Suppressor macrophage (primary cell): ENCODE data around the gene PSMA7.

ENCODE experiments used
- DNase-seq, 4 experiments: peaks; one replicate each; pipeline ENCODE4 v3.0.0-alpha.2; 2020 to 2022

The PSMA7 gene

DNA sequence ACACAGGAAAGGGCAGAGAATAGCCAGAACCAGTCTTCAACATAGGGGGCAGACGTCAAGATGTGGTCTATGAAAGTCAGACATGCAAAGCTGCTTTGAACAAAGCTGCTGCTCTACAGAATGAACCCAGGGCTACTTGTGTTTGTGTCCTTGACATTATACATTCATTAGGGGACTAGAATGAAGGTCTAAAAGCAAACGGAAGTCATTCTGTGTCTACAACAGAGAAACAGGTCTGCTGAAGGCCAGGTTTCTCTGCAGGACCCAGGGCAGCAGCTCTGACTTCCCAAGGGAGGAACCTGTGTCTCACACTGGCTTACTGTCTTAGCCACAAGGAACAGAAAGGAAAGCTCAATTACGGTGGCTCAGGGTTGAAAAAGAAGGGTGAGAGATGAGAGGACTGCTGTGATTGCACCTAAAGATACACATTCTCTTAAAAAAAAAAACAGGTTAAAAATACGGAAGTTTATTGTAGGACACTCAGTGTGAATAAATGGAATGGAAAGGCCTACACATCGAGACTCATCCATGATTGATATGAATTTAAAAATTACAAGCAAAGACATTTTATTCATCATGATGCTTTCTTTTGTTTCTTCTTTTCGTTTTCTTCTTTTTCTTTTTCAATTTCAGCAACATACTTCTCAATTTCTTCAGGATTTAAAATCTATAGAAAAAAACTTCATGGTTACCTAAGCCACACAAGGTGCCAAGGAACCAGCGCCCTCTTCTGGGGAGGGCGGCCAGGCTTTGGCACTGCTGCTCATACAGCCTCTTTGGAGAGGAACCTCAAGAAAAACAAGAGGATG is 6.7 kb downstream of the PSMA7 start:
- DNase-seq: peak; percentile 77 to 89 (median 80)

GRCh38 chr20:62135573-62136266 is 7.5 kb downstream of the PSMA7 start:
- no peak for DNase-seq

- DNase-seq: peak in 3 of 4 experiments; percentile 34 to 62 (median 57)
Observed at GRCh38 chr20:62134735-62135231, 8.4 kb downstream of the PSMA7 start.

- peak in 1 of 4 experiments; percentile 25 for DNase-seq
Observed at GRCh38 chr20:62133864-62134263, 9.3 kb downstream of the PSMA7 start.

GRCh38 chr20:62133051-62133845 is 9.9 kb downstream of the PSMA7 start:
- DNase-seq: peak; percentile 86 to 92 (median 92)

DNA sequence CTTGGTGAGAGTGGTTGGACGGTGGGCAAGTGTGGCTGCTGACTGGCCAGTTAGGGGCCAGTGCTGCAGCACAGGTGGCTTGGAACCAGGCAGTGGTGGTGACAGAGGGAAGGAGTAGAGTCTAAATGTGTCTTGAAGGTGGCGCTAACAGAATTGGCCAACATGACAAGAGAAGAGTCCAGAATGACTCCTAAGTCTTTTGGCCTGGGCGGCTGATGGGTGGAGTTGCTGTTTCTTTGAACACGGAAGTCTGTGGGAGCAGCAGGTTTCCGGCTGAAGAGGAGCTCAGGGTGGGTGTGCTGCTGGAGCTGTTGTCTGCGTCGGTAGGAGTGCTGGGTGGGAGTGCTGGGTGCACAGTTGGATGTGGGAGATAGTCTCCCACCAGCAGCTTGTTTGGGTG is 10.8 kb downstream of the PSMA7 start:
- peak; percentile 43 to 64 (median 62) for DNase-seq

DNA sequence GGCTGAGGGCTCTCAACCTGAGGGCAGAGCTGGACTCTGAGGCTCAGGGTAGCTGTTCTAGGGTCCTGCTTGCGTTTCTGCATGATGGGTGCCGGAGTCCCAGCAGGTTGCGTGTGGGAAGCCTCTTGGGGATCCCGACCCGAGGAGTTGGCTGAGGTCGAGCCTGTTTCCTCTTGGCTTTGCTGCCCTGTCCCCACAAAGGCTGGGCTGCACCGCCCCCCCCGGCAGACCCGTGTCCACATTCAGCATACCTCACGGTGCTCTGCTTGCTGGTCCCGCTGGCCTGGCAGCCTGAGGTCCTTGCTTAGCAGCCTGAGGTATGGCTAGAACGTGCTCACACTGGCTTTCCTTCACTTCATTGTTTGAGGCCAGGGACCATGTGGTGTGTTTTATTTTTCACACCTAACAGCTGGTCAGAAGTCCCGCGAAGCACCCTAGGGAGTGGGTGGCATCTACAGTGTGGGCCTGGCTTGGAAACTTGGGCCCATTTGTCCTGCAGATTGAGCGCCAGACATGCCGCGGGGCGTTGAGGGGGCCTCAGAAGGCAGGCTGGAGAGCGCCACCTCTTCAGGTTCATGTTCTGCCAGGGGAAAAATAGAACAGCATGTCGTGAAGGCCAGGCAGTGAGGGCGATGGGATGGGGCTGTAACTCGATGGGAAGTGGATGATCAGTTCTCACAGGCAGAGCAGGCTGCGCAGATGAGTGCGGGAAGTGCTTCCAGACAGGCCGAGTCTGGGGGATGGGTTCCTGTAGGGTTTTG is 11.5 kb downstream of the PSMA7 start:
- no peak for DNase-seq

- DNase-seq: no peak
Observed at GRCh38 chr20:62129731-62130531, 13.3 kb downstream of the PSMA7 start.

DNA sequence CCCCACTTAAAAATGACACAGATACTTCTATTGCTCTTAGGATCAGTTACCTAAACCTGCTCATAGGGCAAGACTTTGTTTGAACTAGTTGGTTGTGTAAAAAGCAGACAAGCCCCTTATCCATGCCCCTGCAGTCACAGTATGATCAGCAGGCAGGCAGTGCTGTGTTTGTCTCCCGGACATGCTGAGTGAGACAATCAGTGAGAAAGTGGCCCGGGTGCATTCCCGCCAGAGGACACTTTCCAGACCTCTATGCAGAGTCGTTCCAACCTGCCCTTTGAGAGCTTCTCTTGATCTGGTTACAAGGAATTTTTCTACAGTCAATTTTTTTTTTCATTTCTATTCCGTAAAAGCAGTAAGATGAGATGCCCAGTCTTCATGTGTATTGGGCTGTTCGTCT is 14.7 kb downstream of the PSMA7 start:
- no peak for DNase-seq

DNA sequence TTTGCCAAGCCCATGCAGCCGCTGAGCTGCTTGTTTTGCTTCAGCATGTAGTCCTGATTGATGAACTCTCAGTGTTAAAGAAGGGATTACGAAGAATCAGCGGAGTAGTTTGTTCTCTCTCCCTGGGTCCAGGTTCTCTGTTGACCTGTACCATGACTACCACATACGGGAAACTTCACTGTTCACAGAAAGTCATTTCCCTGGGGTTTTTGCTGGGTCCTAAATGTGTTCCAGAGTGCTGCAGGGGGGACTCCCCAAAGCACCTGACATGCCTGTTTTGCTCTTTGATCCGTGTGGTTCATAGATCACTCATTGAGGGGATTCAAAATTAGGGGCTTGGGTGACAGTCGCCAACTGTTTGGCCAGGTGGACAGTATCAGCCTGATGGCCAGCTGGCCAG is 15.4 kb downstream of the PSMA7 start:
- no peak for DNase-seq

DNA sequence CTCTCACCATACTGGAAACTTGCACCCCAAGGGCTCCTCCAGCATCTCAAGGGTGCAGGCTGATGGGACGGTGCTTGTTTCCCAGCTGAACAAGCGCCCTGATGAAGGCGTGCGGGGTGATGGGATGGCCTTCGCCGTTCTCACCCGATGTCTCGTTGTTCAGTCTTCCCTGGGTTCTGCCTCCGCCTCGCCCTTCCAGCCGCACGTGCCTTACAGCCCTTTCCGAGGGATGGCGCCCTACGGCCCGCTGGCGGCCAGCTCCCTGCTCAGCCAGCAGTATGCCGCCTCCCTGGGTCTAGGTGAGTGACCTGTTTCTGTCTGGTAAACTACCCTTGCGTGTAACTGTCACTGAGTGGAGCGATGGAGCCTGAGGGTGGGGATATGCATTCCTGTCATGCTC is 17.1 kb downstream of the PSMA7 start:
- no peak for DNase-seq

- DNase-seq: peak in 2 of 4 experiments; percentile 21 to 32
Observed at GRCh38 chr20:62123450-62124118, 19.6 kb downstream of the PSMA7 start.

GRCh38 chr20:62122654-62123449 is 20.3 kb downstream of the PSMA7 start:
- DNase-seq: peak in 3 of 4 experiments; percentile 17 to 45 (median 29)

DNA sequence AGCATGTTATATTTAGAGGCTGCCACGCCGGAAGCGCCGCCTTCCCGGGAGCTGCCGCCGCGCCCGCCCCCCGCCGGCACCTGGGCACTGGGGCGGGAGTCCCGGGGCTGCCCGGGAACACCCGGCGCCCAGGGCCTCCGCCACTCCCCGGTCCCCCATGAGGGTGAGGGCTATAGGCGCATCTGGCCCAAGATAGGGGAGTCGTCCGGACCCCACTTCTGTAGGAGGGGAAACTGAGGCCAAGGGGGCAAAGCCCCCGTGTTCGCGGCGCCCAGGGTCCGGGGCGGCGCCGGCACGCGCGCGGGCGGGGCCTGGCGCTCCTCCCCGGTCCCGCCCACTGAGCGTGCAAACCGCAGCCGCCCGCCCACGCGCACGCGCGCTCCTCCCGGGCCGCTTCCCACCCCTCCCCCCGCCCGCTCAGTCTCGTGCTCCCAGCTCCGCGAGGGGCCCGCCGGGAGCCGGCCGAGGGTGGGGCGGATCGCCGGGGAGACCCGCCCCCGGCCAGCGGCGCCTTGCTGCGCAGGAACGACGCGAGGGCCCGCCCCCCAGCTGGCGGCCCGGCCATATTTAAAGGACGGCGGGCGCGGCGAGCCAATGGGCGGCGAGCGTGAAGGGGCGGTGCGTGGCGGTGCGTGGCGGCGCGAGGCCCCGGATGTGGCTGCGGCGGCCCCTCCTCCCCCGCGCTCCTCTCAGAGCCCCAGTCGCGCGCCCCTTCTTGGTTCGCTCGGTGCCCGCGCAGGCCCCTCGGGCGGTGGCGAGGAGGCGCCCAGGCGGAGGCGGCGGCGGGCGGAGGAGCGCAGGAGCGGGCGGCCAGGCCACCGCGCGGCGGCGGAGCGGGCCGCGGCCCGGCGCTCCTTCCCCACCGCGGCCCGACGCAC is 21.2 kb downstream of the PSMA7 start, which contains the start of gene LSM14B:
LSM14B (plus strand) TSS at position 700 of the 878 bp plus-strand sequence. CDS start 192 bp downstream, outside the sequence.
- DNase-seq: peak; percentile 98 to 100 (median 100)

DNA sequence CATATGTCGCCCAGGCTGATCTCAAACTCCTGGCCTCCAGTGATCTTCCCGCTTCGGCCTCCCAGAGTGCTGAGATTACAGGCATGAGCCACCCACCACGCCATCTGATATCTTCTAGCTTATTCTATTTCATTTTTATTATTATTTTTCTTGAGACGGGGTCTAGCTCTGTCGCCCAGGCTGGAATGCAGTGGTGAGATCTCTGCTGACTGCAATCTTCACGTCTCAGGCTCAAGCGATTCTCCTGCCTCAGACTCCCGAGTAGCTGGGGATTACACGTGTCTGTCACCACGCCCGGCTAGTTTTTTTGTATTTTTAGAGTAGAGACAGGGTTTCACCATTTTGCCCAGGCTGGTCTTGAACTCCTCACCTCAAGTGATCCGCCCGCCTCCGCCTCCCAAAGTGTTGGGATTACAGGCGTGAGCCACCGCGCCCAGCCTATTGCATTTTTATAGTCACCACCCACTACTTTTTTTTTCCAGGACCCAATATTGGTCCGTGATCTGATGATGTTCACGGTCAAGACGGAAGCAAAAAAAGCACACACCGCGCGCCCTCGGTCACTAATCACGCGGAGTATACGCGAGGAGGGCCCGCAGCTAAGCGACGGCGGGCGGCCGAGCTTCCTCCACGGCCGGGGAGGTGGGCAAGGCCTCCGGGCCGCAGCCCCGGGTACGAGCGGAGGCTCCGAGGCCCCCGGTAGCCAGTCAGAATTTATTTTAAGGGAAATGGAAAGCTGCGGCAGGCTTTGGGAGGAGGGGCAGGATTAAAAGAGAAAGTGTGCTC is 22.0 kb downstream of the PSMA7 start:
- DNase-seq: peak; percentile 87 to 94 (median 91)

DNA sequence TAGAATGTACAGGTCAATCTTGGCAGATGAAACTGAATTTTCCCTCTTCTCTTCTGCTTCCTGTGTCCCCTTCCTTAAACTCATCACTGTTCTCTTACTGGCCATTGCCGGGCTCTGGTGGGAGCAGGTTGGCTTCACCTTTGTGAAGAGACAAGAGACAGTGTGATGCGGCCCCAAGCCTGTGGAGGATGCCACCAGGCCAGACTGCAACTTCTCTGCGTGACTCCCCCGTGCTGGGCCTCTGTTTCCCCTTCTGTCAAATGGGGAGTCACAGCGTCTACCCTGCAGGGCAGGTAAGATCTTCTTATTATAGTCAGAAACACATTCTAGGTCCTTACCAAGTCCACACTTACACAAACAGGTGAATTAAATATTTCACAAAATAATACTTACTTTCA is 22.8 kb downstream of the PSMA7 start:
- DNase-seq: no peak

- DNase-seq: no peak
Observed at GRCh38 chr20:62119591-62120364, 23.4 kb downstream of the PSMA7 start.
